Esophagus squamous epithelium (tissue), 4 donors: ENCODE data around the gene APOO.

Experiments
- POLR2A ChIP-seq, 4 donors: fragments of 450-650 bp; IDR thresholded peaks; one replicate each; pipeline ENCODE4 v1.6.1; 2017; ENCODE audit warnings: antibody characterized with exemption in 4 of 4, mild to moderate bottlenecking in 4 of 4, moderate library complexity in 3 of 4
- TF ChIP-seq, protein P1 (sequence below), 6 experiments: fragments of 450-650 bp in 4 of 6; fragments of 200-600 bp in 2 of 6; sonication (generic) in 2 of 6; IDR thresholded peaks; one replicate each; pipeline ENCODE4 v1.5.1; 2016 to 2019; ENCODE audit warnings: antibody characterized with exemption in 6 of 6, mild to moderate bottlenecking in 4 of 6, moderate library complexity in 4 of 6

DNA sequence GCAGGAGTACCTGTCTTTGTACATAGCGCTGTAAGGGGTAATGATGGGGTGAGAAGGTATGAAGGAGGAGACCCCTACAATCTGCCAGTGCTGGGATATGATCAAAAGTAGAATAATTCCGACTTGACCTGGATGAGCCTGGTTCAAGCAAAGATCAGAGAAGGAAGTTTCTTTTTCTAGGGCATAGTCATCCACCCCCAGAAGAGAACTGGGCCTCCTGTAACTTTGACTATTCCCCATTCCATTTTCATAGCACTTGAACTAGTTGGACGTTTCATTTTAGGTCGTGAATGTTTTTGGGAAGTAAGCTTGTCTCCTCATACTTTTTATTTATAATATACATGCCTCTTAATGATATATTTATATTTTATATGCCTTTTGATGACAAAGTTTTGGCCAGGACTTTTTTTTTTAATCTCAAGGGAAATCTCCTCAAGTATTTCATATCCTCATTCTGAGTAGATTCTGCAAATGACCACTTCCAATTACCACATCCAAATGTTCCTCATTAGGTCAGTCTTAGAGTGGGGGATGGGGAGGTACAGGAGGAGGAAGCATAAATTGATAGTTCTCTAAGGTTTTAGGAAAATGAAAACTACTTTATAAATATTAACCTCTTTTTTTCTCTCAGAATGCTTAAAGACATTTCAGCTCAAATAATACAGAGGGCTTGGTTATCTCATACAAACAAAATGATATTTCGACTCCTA is 3.5 kb upstream of the APOO start:
- TF ChIP-seq, protein P1, sequence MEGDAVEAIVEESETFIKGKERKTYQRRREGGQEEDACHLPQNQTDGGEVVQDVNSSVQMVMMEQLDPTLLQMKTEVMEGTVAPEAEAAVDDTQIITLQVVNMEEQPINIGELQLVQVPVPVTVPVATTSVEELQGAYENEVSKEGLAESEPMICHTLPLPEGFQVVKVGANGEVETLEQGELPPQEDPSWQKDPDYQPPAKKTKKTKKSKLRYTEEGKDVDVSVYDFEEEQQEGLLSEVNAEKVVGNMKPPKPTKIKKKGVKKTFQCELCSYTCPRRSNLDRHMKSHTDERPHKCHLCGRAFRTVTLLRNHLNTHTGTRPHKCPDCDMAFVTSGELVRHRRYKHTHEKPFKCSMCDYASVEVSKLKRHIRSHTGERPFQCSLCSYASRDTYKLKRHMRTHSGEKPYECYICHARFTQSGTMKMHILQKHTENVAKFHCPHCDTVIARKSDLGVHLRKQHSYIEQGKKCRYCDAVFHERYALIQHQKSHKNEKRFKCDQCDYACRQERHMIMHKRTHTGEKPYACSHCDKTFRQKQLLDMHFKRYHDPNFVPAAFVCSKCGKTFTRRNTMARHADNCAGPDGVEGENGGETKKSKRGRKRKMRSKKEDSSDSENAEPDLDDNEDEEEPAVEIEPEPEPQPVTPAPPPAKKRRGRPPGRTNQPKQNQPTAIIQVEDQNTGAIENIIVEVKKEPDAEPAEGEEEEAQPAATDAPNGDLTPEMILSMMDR (IDR thresholded peaks at IDR 0.05), result no peak
- no peak for TF ChIP-seq POLR2A (IDR thresholded peaks at IDR 0.05)
